Muscle of back (tissue), 10 donors: ENCODE data around the gene LGALS7B. TPM values are rescaled to one million over a fixed set of nuclear protein-coding genes. Genes with fewer than 3 reads are reported as not detected.

ENCODE experiments used
- polyA plus RNA-seq, 10 donors: library from polyadenylated mRNA; unstranded; fragments of 120-200 nt; gene quantifications; one replicate each; pipeline ENCODE4 v1.2.1, GENCODE V29; 2013; ENCODE audit not compliant: insufficient read length in 10 of 10

LGALS7B gene
- polyA plus RNA-seq, 10 donors = 0.46 to 90.7 (median 1.1) TPM; not detected in 2

Other genes with a start within 250 kb of the LGALS7B start
- 10 to 100 TPM in 4 of 10 donors, 1 to 10 TPM in 6; 2.7 to 19.2 (median 9.1) TPM for gene MAP4K1, start 171.2 kb upstream of the LGALS7B start, polyA plus RNA-seq
- 100 to 1,000 TPM; 343 to 391 (median 353) TPM for gene EIF3K, start 170.0 kb upstream of the LGALS7B start, polyA plus RNA-seq
- 100 to 1,000 TPM; 173 to 278 (median 195) TPM for gene ACTN4, start 141.6 kb upstream of the LGALS7B start, polyA plus RNA-seq
- 1 to 10 TPM in 4 of 10 donors, under 1 TPM in 6; 0.71 to 2.2 (median 0.94) TPM for gene CAPN12, start 44.7 kb upstream of the LGALS7B start, polyA plus RNA-seq
- gene LGALS7, start 15.7 kb upstream of the LGALS7B start, polyA plus RNA-seq = 10 to 100 TPM in 1 of 10 donors, 1 to 10 TPM in 1, under 1 TPM in 6, not detected in 2; 0.49 to 35.7 (median 0.60) TPM
- 1 to 10 TPM in 4 of 10 donors, under 1 TPM in 6; 0.45 to 2.7 (median 0.90) TPM for gene LGALS4, start 23.7 kb downstream of the LGALS7B start, polyA plus RNA-seq
- 100 to 1,000 TPM in 8 of 10 donors, 10 to 100 TPM in 2; 90.8 to 164 (median 109) TPM for gene ECH1, start 42.6 kb downstream of the LGALS7B start, polyA plus RNA-seq
- 100 to 1,000 TPM; 240 to 346 (median 278) TPM for gene HNRNPL, start 60.8 kb downstream of the LGALS7B start, polyA plus RNA-seq
- gene RINL, start 89.1 kb downstream of the LGALS7B start, polyA plus RNA-seq = 10 to 100 TPM in 5 of 10 donors, 1 to 10 TPM in 5; 7.3 to 12.5 (median 9.9) TPM
- gene SIRT2, start 110.4 kb downstream of the LGALS7B start, polyA plus RNA-seq = 100 to 1,000 TPM in 5 of 10 donors, 10 to 100 TPM in 5; 80.9 to 129 (median 97.4) TPM
- gene NFKBIB, start 110.8 kb downstream of the LGALS7B start, polyA plus RNA-seq = 10 to 100 TPM in 1 of 10 donors, 1 to 10 TPM in 9; 6.9 to 10.0 (median 8.5) TPM
- 10 to 100 TPM in 1 of 10 donors, 1 to 10 TPM in 9; 3.6 to 10.0 (median 6.2) TPM for gene CCER2, start 123.0 kb downstream of the LGALS7B start, polyA plus RNA-seq
- 10 to 100 TPM; 19.6 to 35.4 (median 23.6) TPM for gene SARS2, start 141.6 kb downstream of the LGALS7B start, polyA plus RNA-seq
- 10 to 100 TPM; 11.3 to 23.2 (median 17.0) TPM for gene MRPS12, start 141.7 kb downstream of the LGALS7B start, polyA plus RNA-seq
- 10 to 100 TPM; 20.9 to 32.8 (median 24.7) TPM for gene FBXO17, start 186.5 kb downstream of the LGALS7B start, polyA plus RNA-seq
- gene FBXO27, start 243.3 kb downstream of the LGALS7B start, polyA plus RNA-seq = 1 to 10 TPM; 1.3 to 4.7 (median 2.3) TPM